Neural crest cell (in vitro differentiated cells): ENCODE results near the gene PLEKHM2. TPM values are rescaled to one million over a fixed set of nuclear protein-coding genes. Genes with fewer than 3 reads are reported as not detected.
"Not testable (repeated sequence)": the region's sequence is repeated elsewhere in the genome, so short reads cannot be mapped to it uniquely, and the experiment has no call there.

Experiments used
- DNase-seq: peaks from one replicate; pipeline ENCODE4 v3.0.0; 2021; ENCODE audit warnings: low read depth, mixed read lengths, low spot score
- H3K27ac Mint-ChIP-seq: one replicate; pipeline ENCODE4 v1.8.0; 2021; ENCODE audit warnings: mild to moderate bottlenecking, mixed read lengths; ENCODE audit not compliant: unreplicated experiment
- H3K27me3 Mint-ChIP-seq: 2 replicates; pipeline ENCODE4 v1.8.0; 2021; ENCODE audit warnings: low read depth, mild to moderate bottlenecking, mixed read lengths
- H3K36me3 Mint-ChIP-seq: 2 replicates; pipeline ENCODE4 v1.8.0; 2021; ENCODE audit warnings: low read depth, mild to moderate bottlenecking, mixed read lengths
- H3K4me1 Mint-ChIP-seq: 2 replicates; pipeline ENCODE4 v1.8.0; 2021; ENCODE audit warnings: mixed read lengths
- H3K4me3 Mint-ChIP-seq: one replicate; pipeline ENCODE4 v1.8.0; 2021; ENCODE audit warnings: mild to moderate bottlenecking, mixed read lengths
- H3K9me3 Mint-ChIP-seq: 2 replicates; pipeline ENCODE4 v1.8.0; 2021; ENCODE audit warnings: mixed read lengths
- CTCF ChIP-seq: fragments of 200-600 bp; sonication (generic); conservative IDR thresholded peaks from 2 replicates; pipeline ENCODE4 v1.5.0; 2021; ENCODE audit warnings: antibody characterized with exemption, mild to moderate bottlenecking
- total RNA-seq: library from RNA; stranded (reverse); gene quantifications from 2 replicates; pipeline ENCODE4 v1.2.1, GENCODE V29; 2021

Gene PLEKHM2
- total RNA-seq, 1 donor from 2014 or later: 64.5 TPM

GRCh38 chr1:15693371-15693770 lies 9.3 kb downstream of the PLEKHM2 start:
- no peaks in the 10 kb centered on the region for H3K27me3 Mint-ChIP-seq
- TF ChIP-seq CTCF: no peak
- DNase-seq: no peak
- no peaks in the 10 kb centered on the region for H3K36me3 Mint-ChIP-seq
- H3K4me1 Mint-ChIP-seq: no peaks in the 10 kb centered on the region
- no peaks in the 10 kb centered on the region for H3K9me3 Mint-ChIP-seq
- no peak overlapping the region for H3K27ac Mint-ChIP-seq
- no peak overlapping the region for H3K4me3 Mint-ChIP-seq

GRCh38 chr1:15696956-15697521 lies 12.9 kb downstream of the PLEKHM2 start:
- peaks cover 2% of the 10 kb centered on the region for H3K36me3 Mint-ChIP-seq
- H3K4me3 Mint-ChIP-seq: no peak overlapping the region
- no peaks in the 10 kb centered on the region for H3K9me3 Mint-ChIP-seq
- peak overlapping the region; percentile 54 for H3K27ac Mint-ChIP-seq
- no peaks in the 10 kb centered on the region for H3K4me1 Mint-ChIP-seq
- no peak for DNase-seq
- no peak for TF ChIP-seq CTCF
- no peaks in the 10 kb centered on the region for H3K27me3 Mint-ChIP-seq

GRCh38 chr1:15698201-15698600 lies 14.1 kb downstream of the PLEKHM2 start:
- Mint-ChIP-seq H3K27me3 (no peaks in the 10 kb centered on the region), H3K4me3 (no peak overlapping the region), H3K9me3 (no peaks in the 10 kb centered on the region), H3K27ac (no peak overlapping the region), H3K4me1 (peaks cover 2% of the 10 kb centered on the region), H3K36me3 (peaks cover 2% of the 10 kb centered on the region)
- no peak for TF ChIP-seq CTCF
- no peak for DNase-seq

- not testable (repeated sequence) for H3K4me1 Mint-ChIP-seq, H3K4me3 Mint-ChIP-seq, H3K36me3 Mint-ChIP-seq, H3K27me3 Mint-ChIP-seq, DNase-seq, H3K27ac Mint-ChIP-seq, H3K9me3 Mint-ChIP-seq
Measured at GRCh38 chr1:15699321-15699720, 15.2 kb downstream of the PLEKHM2 start.

GRCh38 chr1:15700508-15700907 lies 16.4 kb downstream of the PLEKHM2 start:
- no peak overlapping the region for H3K4me3 Mint-ChIP-seq
- no peaks in the 10 kb centered on the region for H3K9me3 Mint-ChIP-seq
- H3K27me3 Mint-ChIP-seq: no peaks in the 10 kb centered on the region
- TF ChIP-seq CTCF: no peak
- peaks cover 6% of the 10 kb centered on the region for H3K4me1 Mint-ChIP-seq
- peaks cover 2% of the 10 kb centered on the region for H3K36me3 Mint-ChIP-seq
- no peak for DNase-seq
- peak overlapping the region; percentile 22 for H3K27ac Mint-ChIP-seq

- Mint-ChIP-seq H3K9me3 (no peaks in the 10 kb centered on the region), H3K4me3 (no peak overlapping the region), H3K27ac (no peak overlapping the region), H3K36me3 (peaks cover 2% of the 10 kb centered on the region), H3K27me3 (no peaks in the 10 kb centered on the region), H3K4me1 (peaks cover 6% of the 10 kb centered on the region)
- no peak for TF ChIP-seq CTCF
- no peak for DNase-seq
Measured at GRCh38 chr1:15701784-15702183, 17.7 kb downstream of the PLEKHM2 start.
